ENCODE results near the gene CGA. TPM values are rescaled to one million over a fixed set of nuclear protein-coding genes. Genes with fewer than 3 reads are reported as not detected.

CGA gene
- total RNA-seq, 5 donors from 2014 or later (not counting 1 experiment from before 2014, with no cell fraction given): not detected

DNA sequence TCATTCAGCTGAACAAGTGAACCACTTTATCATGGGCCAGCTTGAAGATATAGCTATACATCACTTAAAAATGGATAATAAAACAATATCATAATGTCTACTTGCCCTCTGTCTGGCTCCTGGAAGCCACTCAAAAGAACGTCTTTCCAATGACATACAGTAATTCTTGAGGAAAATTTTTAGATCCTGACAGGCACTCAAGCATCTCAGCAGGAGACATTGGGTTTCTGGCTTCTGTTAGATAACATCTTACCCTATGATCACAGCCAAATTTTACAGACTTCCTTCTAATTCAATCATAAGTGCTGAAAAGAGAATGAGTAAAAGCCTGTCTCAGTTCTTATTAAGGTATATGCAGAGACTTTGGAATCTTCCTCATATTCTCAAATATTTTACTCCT, 330 bp downstream of the CGA start:
- Histone ChIP-seq H3K27me3 (replicated peaks in 1 of 2; ENCODE audit: control insufficient read depth in 2 of 2, extremely low read depth in 1 of 2, insufficient read depth in 2 of 2, low read length in 1 of 2) (peaks cover 0 to 4% of the 10 kb centered on the region in 2 experiments), H3K4me1 (ENCODE audit: control insufficient read depth in 1 of 2, extremely low read depth in 1 of 2, insufficient read depth in 2 of 2, low read length in 2 of 2) (no peaks in the 10 kb centered on the region), H3K4me3 (ENCODE audit: control insufficient read depth in 1 of 2, extremely low read depth in 1 of 2, low read length in 1 of 2) (no peak overlapping the region), H3K36me3 (ENCODE audit: control insufficient read depth in 2 of 2, extremely low read depth in 1 of 2, insufficient read depth in 1 of 2, low read length in 1 of 2) (no peaks in the 10 kb centered on the region), H3K9me3 (no peaks in the 10 kb centered on the region), H3K27ac (ENCODE audit: low read length) (no peak overlapping the region)
- DNase-seq (no peak), ATAC-seq (replicated peaks in 1 of 4) (no peak)
- no CpG with 5 or more reads among the region's 1 CpG for WGBS (ENCODE audit: insufficient coverage)
- Mint-ChIP-seq H3K9me3 (no peaks in the 10 kb centered on the region), H3K36me3 (no peaks in the 10 kb centered on the region), H3K27ac (no peak overlapping the region), H3K27me3 (peaks cover 11 to 20% of the 10 kb centered on the region in 2 donors), H3K4me1 (no peaks in the 10 kb centered on the region), H3K4me3 (no peak overlapping the region)
- POLR2A ChIA-PET: interaction anchor here in 1 of 2 donors (0.5 kb wide), 1 partner anchor 504 kb away, joined by 4 read pairs; no protein-coding TSS in a partner anchor
- CTCF ChIA-PET: interaction anchor here in 1 of 2 donors (2.1 kb wide), 1 partner anchor 15 kb away, joined by 6 read pairs; no protein-coding TSS in a partner anchor

DNA sequence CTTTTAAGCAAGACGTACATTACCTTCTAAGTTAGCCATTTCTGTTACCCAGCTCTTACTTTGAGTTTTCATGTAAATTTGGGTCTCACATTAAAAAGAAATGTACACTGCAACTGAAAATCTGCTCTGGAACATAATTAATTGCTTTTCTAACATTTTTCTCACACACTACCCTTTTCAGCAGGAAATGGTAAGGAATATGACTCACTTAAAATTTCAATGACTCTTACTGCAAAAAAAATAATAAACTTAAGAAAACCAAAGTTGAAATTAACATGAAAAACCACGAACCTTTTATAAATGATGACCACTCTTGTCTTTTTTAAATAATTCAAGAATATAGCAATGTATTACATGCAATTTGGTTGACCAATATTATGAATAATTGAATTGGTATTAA, 1.3 kb downstream of the CGA start:
- peaks cover 11 to 13% of the 10 kb centered on the region in 2 donors for H3K27me3 Mint-ChIP-seq
- Histone ChIP-seq H3K9me3 (no peaks in the 10 kb centered on the region), H3K4me3 (ENCODE audit: control insufficient read depth in 1 of 2, extremely low read depth in 1 of 2, low read length in 1 of 2) (no peak overlapping the region), H3K36me3 (ENCODE audit: control insufficient read depth in 2 of 2, extremely low read depth in 1 of 2, insufficient read depth in 1 of 2, low read length in 1 of 2) (no peaks in the 10 kb centered on the region), H3K27ac (ENCODE audit: low read length) (no peak overlapping the region), H3K4me1 (ENCODE audit: control insufficient read depth in 1 of 2, extremely low read depth in 1 of 2, insufficient read depth in 2 of 2, low read length in 2 of 2) (no peaks in the 10 kb centered on the region), H3K27me3 (replicated peaks in 1 of 2; ENCODE audit: control insufficient read depth in 2 of 2, extremely low read depth in 1 of 2, insufficient read depth in 2 of 2, low read length in 1 of 2) (peaks cover 0 to 4% of the 10 kb centered on the region in 2 experiments)
- ChIA-PET POLR2A (no interaction called here), CTCF (no interaction called here)
- H3K4me3 Mint-ChIP-seq: no peak overlapping the region
- no peaks in the 10 kb centered on the region for H3K36me3 Mint-ChIP-seq
- no peak for DNase-seq
- no peaks in the 10 kb centered on the region for H3K4me1 Mint-ChIP-seq
- no peak for ATAC-seq (replicated peaks in 1 of 4)
- no peaks in the 10 kb centered on the region for H3K9me3 Mint-ChIP-seq
- no CpG with 5 or more reads among the region's 2 CpGs for WGBS (ENCODE audit: insufficient coverage)
- H3K27ac Mint-ChIP-seq: no peak overlapping the region

DNA sequence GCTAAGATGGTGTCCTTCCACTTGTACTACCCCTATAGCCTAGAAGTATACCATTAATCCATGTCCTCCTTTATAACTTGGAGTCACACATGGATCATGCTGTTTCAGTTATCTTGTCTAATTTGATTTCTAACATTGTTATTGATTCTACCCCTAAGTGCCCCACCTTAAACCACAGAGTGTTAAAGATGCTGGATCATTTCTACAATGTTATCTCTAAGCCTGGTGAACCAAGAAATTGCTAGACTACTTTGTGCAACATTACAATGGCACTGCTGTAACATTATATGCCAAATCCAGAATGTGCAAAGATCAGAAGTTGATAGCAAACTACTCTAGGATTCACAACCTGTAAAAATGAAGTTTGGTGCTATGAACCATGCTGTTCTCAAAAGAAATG, 1.7 kb downstream of the CGA start:
- H3K27ac ChIP-seq (ENCODE audit: low read length): no peak overlapping the region
- H3K4me1 ChIP-seq (ENCODE audit: control insufficient read depth in 1 of 2, extremely low read depth in 1 of 2, insufficient read depth in 2 of 2, low read length in 2 of 2): no peaks in the 10 kb centered on the region
- CTCF ChIA-PET: no interaction called here
- H3K27me3 ChIP-seq (replicated peaks in 1 of 2; ENCODE audit: control insufficient read depth in 2 of 2, extremely low read depth in 1 of 2, insufficient read depth in 2 of 2, low read length in 1 of 2): peaks cover 0 to 4% of the 10 kb centered on the region in 2 experiments
- Mint-ChIP-seq H3K9me3 (no peaks in the 10 kb centered on the region), H3K27me3 (peaks cover 11 to 13% of the 10 kb centered on the region in 2 donors), H3K27ac (no peak overlapping the region), H3K36me3 (no peaks in the 10 kb centered on the region), H3K4me3 (no peak overlapping the region), H3K4me1 (no peaks in the 10 kb centered on the region)
- no peak overlapping the region for H3K4me3 ChIP-seq (ENCODE audit: control insufficient read depth in 1 of 2, extremely low read depth in 1 of 2, low read length in 1 of 2)
- no peaks in the 10 kb centered on the region for H3K9me3 ChIP-seq
- ATAC-seq (replicated peaks in 1 of 4) (no peak), DNase-seq (no peak)
- H3K36me3 ChIP-seq (ENCODE audit: control insufficient read depth in 2 of 2, extremely low read depth in 1 of 2, insufficient read depth in 1 of 2, low read length in 1 of 2): no peaks in the 10 kb centered on the region
- POLR2A ChIA-PET: no interaction called here

DNA sequence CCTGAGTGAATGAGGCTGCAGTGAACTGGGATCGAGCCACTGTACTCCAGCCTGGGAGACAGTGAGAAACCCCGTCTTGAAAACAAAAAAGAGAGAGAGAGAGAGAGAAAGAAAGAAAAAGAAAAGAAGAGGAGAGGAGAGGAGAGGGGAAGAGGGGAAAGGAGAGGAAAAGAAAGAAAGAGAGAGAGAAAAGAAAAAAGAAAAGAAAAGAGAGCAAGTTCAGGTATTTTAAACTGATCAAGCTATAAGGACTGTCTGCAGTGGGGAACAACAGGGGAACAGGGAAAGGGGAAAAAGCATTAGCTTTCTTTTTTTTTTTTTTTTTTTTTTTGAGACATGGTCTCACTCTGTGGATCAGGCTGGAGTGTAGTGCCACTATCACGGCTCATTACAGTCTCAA, 2.5 kb downstream of the CGA start:
- POLR2A ChIA-PET: interaction anchor here in 1 of 2 donors (0.6 kb wide), 2 partner anchors 13 to 80 kb away, joined by 4 read pairs; no protein-coding TSS in a partner anchor
- H3K27ac ChIP-seq (ENCODE audit: low read length): no peak overlapping the region
- no peak overlapping the region for H3K4me3 ChIP-seq (ENCODE audit: control insufficient read depth in 1 of 2, extremely low read depth in 1 of 2, low read length in 1 of 2)
- CTCF ChIA-PET: no interaction called here
- H3K9me3 ChIP-seq: no peaks in the 10 kb centered on the region
- Mint-ChIP-seq H3K27me3 (peaks cover 11 to 13% of the 10 kb centered on the region in 2 donors), H3K4me3 (no peak overlapping the region), H3K36me3 (no peaks in the 10 kb centered on the region), H3K27ac (no peak overlapping the region), H3K9me3 (no peaks in the 10 kb centered on the region), H3K4me1 (no peaks in the 10 kb centered on the region)
- ATAC-seq (replicated peaks in 1 of 4) (no peak), DNase-seq (no peak)
- H3K36me3 ChIP-seq (ENCODE audit: control insufficient read depth in 2 of 2, extremely low read depth in 1 of 2, insufficient read depth in 1 of 2, low read length in 1 of 2): no peaks in the 10 kb centered on the region
- peaks cover 0 to 4% of the 10 kb centered on the region in 2 experiments for H3K27me3 ChIP-seq (replicated peaks in 1 of 2; ENCODE audit: control insufficient read depth in 2 of 2, extremely low read depth in 1 of 2, insufficient read depth in 2 of 2, low read length in 1 of 2)
- WGBS (ENCODE audit: insufficient coverage): 39% methylated on average over 2 of the region's 3 CpGs
- no peaks in the 10 kb centered on the region for H3K4me1 ChIP-seq (ENCODE audit: control insufficient read depth in 1 of 2, extremely low read depth in 1 of 2, insufficient read depth in 2 of 2, low read length in 2 of 2)

DNA sequence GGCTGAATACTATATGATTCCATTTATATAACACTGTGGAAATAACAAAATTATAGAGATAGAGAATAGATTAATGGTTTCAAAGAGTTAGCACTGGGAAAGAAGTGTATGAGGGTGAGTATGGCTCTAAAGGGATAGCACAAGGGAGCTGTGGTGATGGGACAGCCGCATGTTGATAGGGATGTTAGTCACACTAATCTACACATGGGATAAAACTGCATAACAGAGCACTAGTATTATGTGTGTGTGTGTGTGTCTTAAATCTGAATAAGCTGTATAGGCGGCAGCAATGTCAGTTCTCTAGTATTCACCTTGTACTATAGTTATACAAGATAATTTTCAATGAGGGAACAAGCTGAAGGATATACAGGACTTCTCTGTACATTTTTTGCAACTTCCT, 5.8 kb downstream of the CGA start:
- no peak for ATAC-seq (replicated peaks in 1 of 4)
- Mint-ChIP-seq H3K27me3 (peaks cover 8 to 13% of the 10 kb centered on the region in 2 donors), H3K27ac (no peak overlapping the region), H3K4me3 (no peak overlapping the region), H3K36me3 (no peaks in the 10 kb centered on the region), H3K4me1 (no peaks in the 10 kb centered on the region), H3K9me3 (no peaks in the 10 kb centered on the region)
- Histone ChIP-seq H3K27ac (ENCODE audit: low read length) (no peak overlapping the region), H3K9me3 (no peaks in the 10 kb centered on the region), H3K4me1 (ENCODE audit: control insufficient read depth in 1 of 2, extremely low read depth in 1 of 2, insufficient read depth in 2 of 2, low read length in 2 of 2) (no peaks in the 10 kb centered on the region), H3K36me3 (ENCODE audit: control insufficient read depth in 2 of 2, extremely low read depth in 1 of 2, insufficient read depth in 1 of 2, low read length in 1 of 2) (no peaks in the 10 kb centered on the region), H3K27me3 (replicated peaks in 1 of 2; ENCODE audit: control insufficient read depth in 2 of 2, extremely low read depth in 1 of 2, insufficient read depth in 2 of 2, low read length in 1 of 2) (peaks cover 0 to 2% of the 10 kb centered on the region in 2 experiments), H3K4me3 (ENCODE audit: control insufficient read depth in 1 of 2, extremely low read depth in 1 of 2, low read length in 1 of 2) (no peak overlapping the region)
- WGBS (ENCODE audit: insufficient coverage): no CpG with 5 or more reads among the region's 2 CpGs
- no peak for DNase-seq
- ChIA-PET POLR2A (no interaction called here), CTCF (no interaction called here)

DNA sequence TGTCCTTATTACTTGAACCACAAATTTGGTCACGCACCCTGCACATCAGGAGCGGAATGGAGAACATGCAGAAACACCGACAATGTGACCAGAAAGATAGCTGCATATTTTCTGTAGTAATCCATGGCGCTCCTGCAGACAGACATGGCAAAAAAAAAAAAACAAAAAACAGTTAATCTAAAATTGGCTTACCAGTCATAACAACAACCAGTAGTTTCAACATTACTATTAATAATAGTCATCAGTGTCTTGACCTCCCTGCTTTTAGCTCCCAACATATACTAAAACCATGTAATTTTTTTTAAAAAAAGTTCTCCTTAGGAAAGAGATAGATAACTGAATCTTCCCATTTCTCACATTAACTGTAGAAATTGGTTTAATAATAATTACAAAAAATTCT, 6.8 kb downstream of the CGA start:
- Histone ChIP-seq H3K27ac (ENCODE audit: low read length) (no peak overlapping the region), H3K36me3 (ENCODE audit: control insufficient read depth in 2 of 2, extremely low read depth in 1 of 2, insufficient read depth in 1 of 2, low read length in 1 of 2) (no peaks in the 10 kb centered on the region), H3K4me3 (ENCODE audit: control insufficient read depth in 1 of 2, extremely low read depth in 1 of 2, low read length in 1 of 2) (no peak overlapping the region), H3K27me3 (replicated peaks in 1 of 2; ENCODE audit: control insufficient read depth in 2 of 2, extremely low read depth in 1 of 2, insufficient read depth in 2 of 2, low read length in 1 of 2) (peaks cover 0 to 2% of the 10 kb centered on the region in 2 experiments), H3K4me1 (ENCODE audit: control insufficient read depth in 1 of 2, extremely low read depth in 1 of 2, insufficient read depth in 2 of 2, low read length in 2 of 2) (no peaks in the 10 kb centered on the region), H3K9me3 (no peaks in the 10 kb centered on the region)
- CTCF ChIA-PET: interaction anchor here (0.5 to 1.2 kb wide), 2 partner anchors 9 kb away, joined by 3 read pairs; no protein-coding TSS in a partner anchor
- Mint-ChIP-seq H3K4me3 (no peak overlapping the region), H3K36me3 (no peaks in the 10 kb centered on the region), H3K27ac (no peak overlapping the region), H3K4me1 (no peaks in the 10 kb centered on the region), H3K9me3 (no peaks in the 10 kb centered on the region), H3K27me3 (peaks cover 8 to 13% of the 10 kb centered on the region in 2 donors)
- no peak for DNase-seq
- no peak for ATAC-seq (replicated peaks in 1 of 4)
- POLR2A ChIA-PET: no interaction called here
- 100% methylated on average over 3 of the region's 4 CpGs for WGBS (ENCODE audit: insufficient coverage)

DNA sequence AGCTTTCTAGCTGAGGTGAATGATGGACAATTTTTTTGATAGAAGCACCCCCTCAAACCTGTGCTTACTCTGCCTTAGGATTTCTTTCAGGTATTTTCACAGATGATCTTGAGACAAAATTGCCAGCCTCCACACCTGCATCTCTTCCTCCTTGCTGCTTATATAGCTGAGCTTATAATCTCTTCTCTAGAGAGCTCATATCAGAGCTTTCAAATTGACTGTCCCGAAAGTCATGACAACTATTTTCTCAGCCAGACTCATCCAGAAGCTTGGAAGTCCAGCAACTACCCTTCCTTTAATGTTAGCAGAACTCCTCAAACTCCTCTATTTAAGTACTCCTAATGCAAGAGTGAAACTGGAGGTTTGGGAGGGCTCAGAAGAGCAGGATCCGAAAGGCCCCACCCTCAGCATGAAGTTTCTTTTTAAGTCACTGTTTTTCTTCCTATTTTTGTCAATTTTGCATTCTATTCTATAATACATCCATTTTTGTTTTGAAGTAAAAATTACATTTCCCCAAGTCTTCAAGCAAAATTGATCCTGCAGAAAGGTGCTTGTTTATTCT, 12.7 kb downstream of the CGA start:
- no peaks in the 10 kb centered on the region for H3K36me3 Mint-ChIP-seq
- no peaks in the 10 kb centered on the region for H3K9me3 ChIP-seq
- peaks cover 24 to 25% of the 10 kb centered on the region in 2 donors for H3K27me3 Mint-ChIP-seq
- peaks cover 0 to 2% of the 10 kb centered on the region in 2 experiments for H3K27me3 ChIP-seq (replicated peaks in 1 of 2; ENCODE audit: control insufficient read depth in 2 of 2, extremely low read depth in 1 of 2, insufficient read depth in 2 of 2, low read length in 1 of 2)
- no peak overlapping the region for H3K4me3 Mint-ChIP-seq
- ChIA-PET POLR2A (no interaction called here), CTCF (no interaction called here)
- no peak overlapping the region for H3K4me3 ChIP-seq (ENCODE audit: control insufficient read depth in 1 of 2, extremely low read depth in 1 of 2, low read length in 1 of 2)
- ATAC-seq (replicated peaks in 1 of 4) (no peak), DNase-seq (no peak)
- H3K9me3 Mint-ChIP-seq: no peaks in the 10 kb centered on the region
- no peaks in the 10 kb centered on the region for H3K4me1 Mint-ChIP-seq
- no peaks in the 10 kb centered on the region for H3K4me1 ChIP-seq (ENCODE audit: control insufficient read depth in 1 of 2, extremely low read depth in 1 of 2, insufficient read depth in 2 of 2, low read length in 2 of 2)
- no peaks in the 10 kb centered on the region for H3K36me3 ChIP-seq (ENCODE audit: control insufficient read depth in 2 of 2, extremely low read depth in 1 of 2, insufficient read depth in 1 of 2, low read length in 1 of 2)
- no peak overlapping the region for H3K27ac Mint-ChIP-seq
- 67% methylated on average over 1 of the region's 2 CpGs for WGBS (ENCODE audit: insufficient coverage)
- no peak overlapping the region for H3K27ac ChIP-seq (ENCODE audit: low read length)
